Endothelial cell of umbilical vein (primary cell): ENCODE measurements around the gene FBXO22. TPM values are rescaled to one million over a fixed set of nuclear protein-coding genes. Genes with fewer than 3 reads are reported as not detected.

ENCODE experiments used
- BruUV-seq: library from RNA; stranded (reverse); fragments of 400-500 nt; replicated peaks from 2 replicates; lab custom pipeline; 2021; lab: Mats Ljungman, UMichigan
- CTCF ChIA-PET: fragments of 300-600, 350-600 bp; sonication (Branson Sonifier 250); formaldehyde crosslinking; loops from one replicate; lab custom pipeline; 2021; ENCODE audit warnings: antibody characterized with exemption, inconsistent platforms; lab: Charles Lee
- POLR2A ChIA-PET: fragments of 300-600, 350-600 bp; sonication (Branson Sonifier 250); formaldehyde crosslinking; loops from one replicate; lab custom pipeline; 2021; ENCODE audit warnings: antibody characterized with exemption, inconsistent platforms; lab: Charles Lee
- DNase-seq: peaks from one replicate; pipeline ENCODE4 v3.0.0-alpha.2; 2011; ENCODE audit warnings: low read depth, low spot score
- FAIRE-seq: peaks from 2 replicates; lab custom pipeline; 2011; peaks lifted over from hg19 to GRCh38; lab: Jason Lieb, UNC
- H2AFZ ChIP-seq: 2 replicates; pipeline ENCODE4 v1.6.0; 2012; ENCODE audit warnings: low read depth, low read length, control low read depth, inconsistent platforms
- H3K27ac ChIP-seq: 2 replicates; pipeline ENCODE4 v1.5.1; 2011; ENCODE audit warnings: low read depth, mild to moderate bottlenecking, control low read depth, low read length, moderate library complexity; ENCODE audit not compliant: insufficient read depth
- H3K27me3 ChIP-seq, 2 experiments: 2 replicates each; pipeline versions ENCODE4 v1.6.0 to v1.6.1; 2011; ENCODE audit warnings: low read length in 2 of 2, mixed read lengths in 1 of 2; ENCODE audit not compliant: control insufficient read depth in 2 of 2, insufficient read depth in 2 of 2
- H3K36me3 ChIP-seq, 2 experiments: 2 replicates in 1 of 2; 3 replicates in 1 of 2; pipeline ENCODE4 v1.5.1; 2011; ENCODE audit warnings: low read length in 2 of 2, mild to moderate bottlenecking in 1 of 2, moderate library complexity in 1 of 2; ENCODE audit not compliant: control insufficient read depth in 2 of 2, insufficient read depth in 2 of 2; ENCODE audit errors: extremely low read depth in 1 of 2
- H3K4me1 ChIP-seq: 3 replicates; pipeline ENCODE4 v1.5.1; 2011; ENCODE audit warnings: mild to moderate bottlenecking, low read length; ENCODE audit not compliant: control insufficient read depth, insufficient read depth; ENCODE audit errors: extremely low read depth
- H3K4me2 ChIP-seq: 2 replicates; pipeline ENCODE4 v1.6.1; 2011; ENCODE audit warnings: low read length, control low read depth, mixed read lengths; ENCODE audit not compliant: insufficient read depth
- H3K4me3 ChIP-seq, 3 experiments: fragments of 200-600 bp in 1 of 3; sonication (generic), shearing (Covaris generic) in 1 of 3; replicated peaks in 1 of 3; 2 replicates each; pipeline ENCODE4 v1.5.1; 2011 to 2016; ENCODE audit warnings: control low read depth in 3 of 3, low read length in 3 of 3, mild to moderate bottlenecking in 2 of 3, inconsistent platforms in 1 of 3, low read depth in 1 of 3, moderate library complexity in 1 of 3; ENCODE audit not compliant: insufficient read depth in 1 of 3
- H3K79me2 ChIP-seq: 2 replicates; pipeline ENCODE4 v1.6.0; 2012; ENCODE audit warnings: low read length, inconsistent platforms; ENCODE audit not compliant: control insufficient read depth, insufficient read depth
- H3K9ac ChIP-seq: replicated peaks from 2 replicates; pipeline ENCODE3; 2011; ENCODE audit warnings: low read length, control low read depth; ENCODE audit not compliant: insufficient read depth; ENCODE audit errors: extremely low read depth
- H3K9me1 ChIP-seq: replicated peaks from 3 replicates; pipeline ENCODE4 v1.6.0; 2011; ENCODE audit warnings: mild to moderate bottlenecking, low read length; ENCODE audit not compliant: control insufficient read depth, insufficient read depth; ENCODE audit errors: extremely low read depth
- H3K9me3 ChIP-seq: replicated peaks from 2 replicates; pipeline ENCODE4 v1.5.1; 2012; ENCODE audit warnings: low read length, inconsistent platforms; ENCODE audit not compliant: control insufficient read depth, insufficient read depth
- H4K20me1 ChIP-seq: replicated peaks from 2 replicates; pipeline ENCODE3; 2011; ENCODE audit warnings: mild to moderate bottlenecking, low read length; ENCODE audit not compliant: control insufficient read depth, insufficient read depth; ENCODE audit errors: extremely low read depth
- CTCF ChIP-seq, 2 donors: IDR thresholded peaks; 1 replicate in 1 of 2; 2 replicates in 1 of 2; pipeline ENCODE4 v1.5.1; 2011; ENCODE audit warnings: low read length in 2 of 2, mild to moderate bottlenecking in 2 of 2, moderate library complexity in 2 of 2, control low read depth in 1 of 2, inconsistent platforms in 1 of 2, low read depth in 1 of 2; ENCODE audit not compliant: insufficient read depth in 1 of 2; ENCODE audit errors: extremely low read depth in 1 of 2
- EZH2 ChIP-seq: IDR thresholded peaks from 2 replicates; pipeline ENCODE4 v1.6.1; 2012; ENCODE audit warnings: borderline replicate concordance, low read depth, mild to moderate bottlenecking, moderate library complexity, low read length, inconsistent platforms; ENCODE audit not compliant: severe bottlenecking
- FOS ChIP-seq: IDR thresholded peaks from 2 replicates; pipeline ENCODE4 v1.6.1; 2011; ENCODE audit warnings: mild to moderate bottlenecking, low read length, moderate library complexity, borderline replicate concordance; ENCODE audit not compliant: insufficient read depth
- GATA2 ChIP-seq: IDR thresholded peaks from 2 replicates; pipeline ENCODE4 v1.7.0; 2011; ENCODE audit warnings: low read depth, mild to moderate bottlenecking, moderate library complexity, mixed read lengths, low read length; ENCODE audit not compliant: insufficient read length, insufficient read depth
- JUN ChIP-seq: IDR thresholded peaks from 2 replicates; pipeline ENCODE4 v1.6.1; 2011; ENCODE audit warnings: borderline replicate concordance, low read depth; ENCODE audit not compliant: insufficient read length, insufficient read depth
- MAX ChIP-seq: IDR thresholded peaks from 2 replicates; pipeline ENCODE4 v1.6.1; 2011; ENCODE audit not compliant: insufficient read depth, insufficient read length
- MYC ChIP-seq: IDR thresholded peaks from one replicate; pipeline ENCODE4 v1.6.1; 2011; ENCODE audit warnings: mild to moderate bottlenecking, low read depth, low read length
- POLR2A ChIP-seq: IDR thresholded peaks from 2 replicates; pipeline ENCODE4 v1.6.1; 2012; ENCODE audit warnings: low read depth, mild to moderate bottlenecking, control low read depth, low read length
- POLR2AphosphoS5 ChIP-seq: IDR thresholded peaks from 2 replicates; pipeline ENCODE4 v1.6.1; 2012; ENCODE audit warnings: low read depth, mild to moderate bottlenecking, control low read depth, low read length, moderate library complexity; ENCODE audit not compliant: insufficient read depth
- dilution Hi-C: fragments of 300-500 bp; cut with MboI; formaldehyde crosslinking; loops from one replicate; pipeline ENCODE4 v1.15.0; 2019; ENCODE audit warnings: low sequenced_read_pairs; ENCODE audit not compliant: extremely low pct_ligation_motif_present
- intact Hi-C: fragments of 100-400 bp; cut with micrococcal nuclease; formaldehyde crosslinking; loops from one replicate; pipeline ENCODE4 v1.10.0; 2022
- polyA plus RNA-seq, 4 experiments: library from polyadenylated mRNA; depleted of rRNA in 3 of 4; stranded (reverse) in 3 of 4; unstranded in 1 of 4; fragments of >200 nt; gene quantifications; 2 replicates each; pipeline versions ENCODE4 v1.2.1 to v1.2.3, GENCODE V29; 2011 to 2012; ENCODE audit warnings: missing spikeins in 1 of 4
- total RNA-seq: library from RNA; stranded (reverse); gene quantifications from 2 replicates; pipeline ENCODE4 v1.2.3, GENCODE V29; 2021

Gene FBXO22
- total and polyA plus RNA-seq, 2 donors (not counting 3 experiments of a cell fraction or from before 2014, with no cell fraction given) = 20.8 to 41.6 TPM

GRCh38 chr15:75927601-75928000, 23.9 kb downstream of the FBXO22 start:
- TF ChIP-seq EZH2 (no peak), MAX (no peak), CTCF (IDR thresholded peaks at IDR 0.05; ENCODE audit: extremely low read depth in 1 of 2, insufficient read depth in 1 of 2, low read depth in 1 of 2, low read length in 2 of 2) (no peak), POLR2A (no peak), MYC (no peak), POLR2AphosphoS5 (no peak), GATA2 (no peak), FOS (no peak), JUN (no peak)
- H3K9ac ChIP-seq = no peak overlapping the region
- H3K9me1 ChIP-seq = no peaks in the 10 kb centered on the region
- H3K27me3 ChIP-seq = no peaks in the 10 kb centered on the region
- H2AFZ ChIP-seq = no peak overlapping the region
- FAIRE-seq (no peak), DNase-seq (no peak)
- ChIA-PET CTCF (interaction anchor here (3.1 kb wide), 1 partner anchor 118 kb away, joined by 16 read pairs; no protein-coding TSS in a partner anchor), POLR2A (no interaction called here)
- no TSS peak for BruUV-seq
- no peak overlapping the region for H3K4me3 ChIP-seq
- no peaks in the 10 kb centered on the region for H3K9me3 ChIP-seq
- intact Hi-C loops (loop anchor here (10.0 kb wide), 1 partner anchor 217 kb away; no protein-coding TSS in a partner anchor), dilution Hi-C loops (no loop called here)
- no peak overlapping the region for H3K4me2 ChIP-seq
- H3K4me1 ChIP-seq = peaks cover 17% of the 10 kb centered on the region
- no peaks in the 10 kb centered on the region for H4K20me1 ChIP-seq
- peaks cover 38% of the 10 kb centered on the region for H3K79me2 ChIP-seq
- no peak overlapping the region for H3K27ac ChIP-seq
- H3K36me3 ChIP-seq = peaks cover 1 to 4% of the 10 kb centered on the region in 2 experiments
